ENCODE results near the gene ZNF343.
"Not testable (repeated sequence)": the region's sequence is repeated elsewhere in the genome, so short reads cannot be mapped to it uniquely, and the experiment has no call there.

ZNF343 gene

DNA sequence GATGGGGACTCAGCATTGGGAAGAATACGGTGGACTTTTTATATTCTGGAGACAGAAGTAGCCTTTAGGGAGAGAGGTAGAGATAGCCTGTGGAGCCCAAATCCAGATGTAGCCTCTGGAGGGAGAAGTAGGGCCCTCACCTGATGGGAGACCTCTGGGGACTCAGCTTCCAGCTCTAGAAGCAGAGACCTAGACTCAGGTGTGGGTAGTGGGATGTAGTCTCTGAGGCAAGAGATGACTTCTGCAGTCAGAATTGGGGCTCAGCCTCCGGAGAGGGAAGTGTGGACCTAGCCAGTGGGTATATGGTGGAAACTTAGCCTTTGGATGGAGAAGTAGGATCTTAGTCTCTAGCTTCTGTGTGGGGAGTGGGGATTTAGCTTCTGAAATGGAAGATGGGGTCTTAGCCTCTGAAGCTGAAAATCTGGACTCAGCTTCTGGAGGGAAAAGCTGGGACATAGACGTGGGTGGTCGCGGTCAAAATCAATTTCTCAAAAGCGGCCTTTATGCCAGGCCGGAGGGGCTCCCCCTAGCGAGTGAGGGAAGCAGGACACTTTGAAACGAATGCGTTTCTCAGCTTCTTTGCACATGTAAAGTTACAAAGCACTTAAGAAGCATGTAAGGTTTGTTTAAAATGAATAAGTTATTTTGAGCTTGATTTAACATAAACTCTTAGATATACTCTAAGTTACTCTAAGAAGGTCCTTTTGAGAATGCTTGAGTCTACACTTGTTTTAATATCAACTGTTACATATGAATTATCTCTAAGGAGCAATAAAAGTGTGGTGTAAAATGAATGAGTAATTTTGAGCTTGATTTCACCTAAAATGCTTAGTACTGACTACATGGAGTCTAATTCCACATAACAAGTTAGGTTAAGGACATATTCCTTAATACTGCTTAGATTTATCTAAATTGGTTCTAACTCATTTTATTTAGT is 12.9 kb upstream of the ZNF343 start:
- no peak for FAIRE-seq

GRCh38 chr20:2520617-2521016 is 11.9 kb upstream of the ZNF343 start:
- no peak for FAIRE-seq

DNA sequence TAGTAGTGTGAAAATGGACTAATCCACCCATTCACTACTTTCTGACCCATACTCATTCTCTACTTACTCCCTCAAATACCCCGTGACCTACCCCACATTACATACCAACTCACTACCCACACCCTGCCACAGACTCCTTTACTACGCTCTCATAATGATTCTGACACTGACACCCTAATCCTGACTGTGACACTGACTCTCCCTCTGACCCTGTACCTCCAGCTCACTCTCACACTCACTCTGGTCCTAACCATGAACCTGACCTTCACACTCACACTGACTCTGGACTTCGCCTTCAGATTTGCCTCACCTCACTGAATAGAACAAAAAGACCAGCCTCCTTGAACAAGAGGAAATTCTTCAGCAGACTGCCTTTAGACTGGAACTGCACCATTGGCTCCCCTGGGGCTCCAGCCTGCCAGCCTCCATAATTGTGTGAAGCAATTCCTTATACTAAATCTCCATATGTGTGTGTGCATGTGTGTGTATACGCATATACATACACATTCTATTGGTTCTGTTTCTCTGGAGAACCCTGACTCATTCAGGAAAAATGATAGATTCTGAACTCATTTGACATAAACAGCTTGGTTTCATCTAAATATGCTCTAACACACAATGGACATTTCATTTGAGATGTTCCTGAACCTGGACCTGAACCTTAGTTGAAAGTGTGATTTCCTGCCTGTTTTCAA is 10.5 kb upstream of the ZNF343 start:
- FAIRE-seq, result no peak

GRCh38 chr20:2518558-2518957 is 9.8 kb upstream of the ZNF343 start:
- FAIRE-seq, result no peak

GRCh38 chr20:2518096-2518495 is 9.4 kb upstream of the ZNF343 start:
- no peak for FAIRE-seq

- FAIRE-seq, result no peak
These were observed 7.7 kb upstream of the ZNF343 start for GRCh38 chr20:2516399-2516798.

DNA sequence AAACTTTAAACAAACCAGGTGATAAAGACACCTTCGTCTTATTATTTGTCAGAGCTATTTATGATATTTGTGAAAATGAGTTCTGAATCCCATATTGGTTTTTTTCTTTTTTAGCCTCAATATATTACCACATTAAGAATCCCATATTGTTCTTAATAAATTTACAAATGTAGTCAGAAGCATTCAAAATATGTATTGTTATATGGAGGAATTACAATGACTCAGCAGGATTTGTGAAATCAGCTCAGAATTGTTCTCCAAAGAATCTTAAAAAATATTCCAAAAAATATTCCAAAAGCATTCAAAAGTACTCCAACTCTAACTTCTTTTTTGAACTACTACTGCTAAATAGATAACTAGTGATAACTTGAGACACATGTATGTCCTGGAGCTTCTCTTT is 6.5 kb upstream of the ZNF343 start:
- FAIRE-seq, result no peak

GRCh38 chr20:2509794-2510193 is 1.1 kb upstream of the ZNF343 start:
- no peak for FAIRE-seq

DNA sequence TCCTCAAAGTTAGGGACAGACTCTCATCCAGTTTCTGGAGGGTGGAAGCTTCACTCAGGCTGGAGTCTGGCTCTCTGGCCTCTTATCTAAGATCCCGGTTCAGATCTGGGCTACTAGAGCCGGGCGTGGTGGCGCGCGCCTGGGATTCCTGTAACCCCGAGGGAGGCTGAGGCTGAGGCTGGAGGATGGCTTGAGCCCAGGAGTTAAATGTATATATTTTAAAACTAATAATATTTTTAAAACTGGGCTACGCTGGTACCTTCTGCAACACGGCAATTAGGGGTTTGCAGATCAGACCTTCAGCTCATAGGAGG is 710 bp upstream of the ZNF343 start:
- no peak for FAIRE-seq

DNA sequence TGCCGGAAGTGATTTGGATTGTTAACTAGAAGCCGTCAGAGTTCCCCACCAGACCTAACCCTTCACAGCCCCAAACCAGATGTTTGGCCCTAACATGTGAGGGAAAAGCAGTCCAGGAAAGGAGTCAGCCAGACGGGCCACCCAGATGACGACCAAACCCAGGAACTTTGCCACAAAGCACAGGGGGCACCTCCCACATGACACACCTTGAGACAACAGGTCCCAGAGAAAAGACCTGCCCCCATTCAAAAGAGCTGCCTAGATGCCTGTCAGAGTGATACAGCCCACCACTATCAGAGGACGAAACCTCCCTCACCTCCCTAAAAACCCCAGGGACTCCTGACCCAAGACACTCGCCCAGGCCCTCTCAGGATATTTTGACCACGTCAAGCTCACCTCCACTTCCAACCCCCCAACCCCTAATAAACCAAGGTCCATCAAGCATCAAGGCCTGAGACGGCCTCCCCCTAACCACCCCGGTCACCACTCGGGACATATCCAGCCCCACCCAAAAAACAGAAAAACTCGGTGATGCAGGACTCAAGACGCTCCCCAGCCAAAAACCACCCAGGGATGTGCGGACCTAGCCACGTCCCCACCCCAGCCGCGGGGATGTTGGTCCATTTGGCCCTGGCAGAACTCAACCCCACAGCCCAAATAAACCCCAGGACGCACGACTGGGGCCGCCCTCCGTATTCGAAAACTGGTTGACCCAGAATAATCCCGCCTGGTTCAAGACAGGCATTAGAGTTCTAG is 662 bp downstream of the ZNF343 start:
- FAIRE-seq, result no peak

GRCh38 chr20:2507464-2507863 is 1.3 kb downstream of the ZNF343 start:
- FAIRE-seq, result no peak

DNA sequence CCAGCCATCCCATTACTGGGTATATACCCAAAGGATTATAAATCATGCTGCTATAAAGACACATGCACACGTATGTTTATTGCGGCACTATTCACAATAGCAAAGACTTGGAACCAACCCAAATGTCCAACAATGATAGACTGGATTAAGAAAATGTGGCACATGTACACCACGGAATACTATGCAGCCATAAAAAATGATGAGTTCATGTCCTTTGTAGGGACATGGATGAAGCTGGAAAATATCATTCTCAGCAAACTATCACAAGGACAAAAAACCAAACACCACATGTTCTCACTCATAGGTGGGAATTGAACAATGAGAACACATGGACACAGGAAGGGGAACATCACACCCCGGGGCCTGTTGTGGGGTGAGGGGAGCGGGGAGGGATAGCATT is 2.3 kb downstream of the ZNF343 start:
- not testable (repeated sequence) for FAIRE-seq

- FAIRE-seq, result not testable (repeated sequence)
These were observed 3.9 kb downstream of the ZNF343 start for GRCh38 chr20:2504803-2505202.

DNA sequence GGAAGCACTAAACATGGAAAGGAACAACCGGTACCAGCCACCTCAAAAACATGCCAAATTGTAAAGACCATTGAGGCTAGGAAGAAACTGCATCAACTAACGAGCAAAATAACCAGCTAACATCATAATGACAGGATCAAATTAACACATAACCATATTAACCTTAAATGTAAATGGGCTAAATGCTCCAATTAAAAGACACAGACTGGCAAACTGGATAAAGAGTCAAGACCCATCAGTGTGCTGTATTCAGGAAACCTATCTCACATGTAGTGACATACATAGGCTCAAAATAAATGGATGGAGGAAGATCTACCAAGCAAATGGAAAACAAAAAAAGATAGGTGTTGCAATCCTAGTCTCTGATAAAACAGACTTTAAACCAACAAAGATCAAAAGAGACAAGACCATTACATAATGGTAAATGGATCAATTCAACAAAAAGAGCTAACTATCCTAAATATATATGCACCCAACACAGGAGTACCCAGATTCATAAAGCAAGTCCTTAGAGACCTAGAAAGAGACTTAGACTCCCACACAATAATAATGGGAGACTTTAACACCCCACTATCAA is 5.8 kb downstream of the ZNF343 start:
- FAIRE-seq, result not testable (repeated sequence)

GRCh38 chr20:2485661-2486060 is 23.1 kb downstream of the ZNF343 start:
- no peak for FAIRE-seq

- FAIRE-seq, result no peak
These were observed 23.6 kb downstream of the ZNF343 start for GRCh38 chr20:2485080-2485479.

DNA sequence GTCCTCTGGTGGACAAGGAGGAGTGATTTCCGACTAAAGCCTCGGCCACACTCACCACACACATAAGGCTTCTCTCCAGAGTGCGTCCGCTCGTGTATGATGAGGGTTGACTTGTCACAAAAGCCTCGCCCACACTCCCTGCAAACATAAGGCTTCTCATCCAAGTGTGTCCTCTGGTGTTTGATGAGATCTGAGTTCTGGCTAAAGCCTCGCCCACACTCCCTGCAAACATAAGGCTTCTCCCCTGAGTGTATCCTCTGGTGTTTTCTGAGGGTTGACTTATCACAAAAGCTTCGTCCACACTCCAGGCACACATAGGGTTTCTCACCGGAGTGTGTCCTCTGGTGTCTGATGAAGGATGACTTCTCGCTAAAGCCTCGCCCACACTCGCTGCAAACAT is 25.2 kb downstream of the ZNF343 start:
- no peak for FAIRE-seq

- FAIRE-seq, result no peak
These were observed 28.3 kb downstream of the ZNF343 start for GRCh38 chr20:2480381-2480780.

DNA sequence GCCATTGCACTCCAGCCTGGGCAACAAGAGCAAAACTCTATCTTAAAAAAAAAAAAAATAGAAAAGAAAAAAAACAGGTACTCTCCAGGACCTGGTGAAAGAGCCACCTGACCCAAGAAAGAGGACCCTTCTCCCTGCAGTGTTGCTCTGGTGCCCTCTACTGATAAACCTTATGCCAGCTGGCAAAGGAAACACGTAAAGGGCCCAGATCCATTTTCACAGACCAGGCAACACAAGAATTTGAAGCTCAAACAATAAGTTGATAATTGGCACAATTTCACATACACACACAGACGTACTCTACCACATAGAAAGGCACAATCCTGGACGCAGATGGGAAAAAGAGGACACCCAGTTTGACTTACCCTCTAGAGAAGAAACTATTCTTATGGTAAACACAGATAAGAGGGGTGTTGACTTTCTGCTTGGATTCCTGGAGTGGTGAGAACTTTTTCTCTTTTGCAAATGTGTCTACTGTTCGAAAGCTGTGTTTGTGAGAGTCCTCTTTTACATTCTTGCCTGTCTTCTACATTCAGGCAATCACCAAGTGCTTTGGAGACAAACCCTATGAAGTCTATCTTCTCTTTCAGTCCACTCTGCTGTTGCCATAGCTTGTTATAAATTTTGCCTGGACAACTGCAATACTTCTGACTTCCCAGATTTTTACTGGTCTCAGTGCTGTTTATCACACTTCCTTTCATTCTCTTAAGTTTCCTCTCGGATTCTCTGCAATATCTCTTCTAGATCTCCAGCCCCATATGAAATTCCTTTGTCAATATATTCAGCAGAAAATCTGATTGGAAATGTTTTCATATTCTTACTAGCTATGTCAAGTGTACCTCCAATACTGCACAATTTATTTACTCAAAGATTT is 31.7 kb downstream of the ZNF343 start:
- no peak for FAIRE-seq

DNA sequence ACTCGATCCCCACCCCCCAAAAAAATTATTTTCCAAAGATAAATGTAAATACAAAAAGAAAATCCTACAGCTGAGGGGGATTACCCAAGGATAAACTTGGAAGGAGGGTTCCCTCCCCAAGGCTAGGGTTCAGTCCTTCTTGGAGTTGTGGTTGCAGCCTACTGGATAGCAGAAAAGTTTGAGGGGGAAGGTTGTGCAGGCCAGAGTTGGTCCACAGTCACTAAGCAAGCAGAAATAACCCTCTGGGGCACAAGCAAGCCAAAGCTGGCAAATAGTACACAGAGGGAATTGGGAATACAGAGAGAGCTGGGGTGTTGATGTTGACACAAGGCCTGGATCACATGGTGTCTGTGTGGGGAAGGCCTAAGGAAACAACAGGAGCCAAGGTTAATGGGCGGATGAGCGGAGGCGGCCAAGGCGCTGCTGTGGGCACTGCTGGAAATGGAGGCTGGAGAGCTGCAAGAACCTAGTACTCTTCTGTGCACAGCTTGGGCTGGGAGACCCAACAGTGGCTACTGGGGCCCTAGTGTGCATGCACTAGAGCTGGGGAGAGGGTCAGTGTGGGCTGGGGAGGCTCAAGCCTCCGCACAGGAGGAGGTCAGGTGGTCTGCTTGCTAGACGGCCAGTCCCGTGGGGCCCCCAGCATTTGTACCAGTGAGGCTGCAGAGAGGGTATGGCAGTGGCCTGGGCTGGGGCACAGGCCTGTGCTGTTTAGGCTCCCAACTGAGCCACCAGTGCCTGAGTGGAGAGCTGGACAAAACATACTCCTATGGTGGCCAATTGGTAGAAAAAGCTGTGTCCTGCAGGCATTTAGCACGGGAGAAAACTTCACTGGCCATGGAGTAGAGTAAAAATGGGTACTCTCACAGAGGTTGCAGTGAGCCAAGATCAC is 32.6 kb downstream of the ZNF343 start:
- no peak for FAIRE-seq

- FAIRE-seq, result no peak
These were observed 35.2 kb downstream of the ZNF343 start for GRCh38 chr20:2473516-2473915.
